Measurements from ENCODE around the gene HGF.

Gene HGF

GRCh38 chr7:81669476-81670105 is 100.3 kb downstream of the HGF start:
- no peak overlapping the region for H3K4me2 ChIP-seq (ENCODE audit: low read depth, low read length, poor library complexity, severe bottlenecking)
- no peaks in the 10 kb centered on the region for H3K27me3 ChIP-seq (ENCODE audit: low read length)
- H3K36me3 ChIP-seq (ENCODE audit: low read length) = no peaks in the 10 kb centered on the region
- H3K79me2 ChIP-seq (ENCODE audit: insufficient read depth, low read length) = no peaks in the 10 kb centered on the region
- H3F3A ChIP-seq (ENCODE audit: insufficient read depth) = no peaks in the 10 kb centered on the region
- H3K4me3 ChIP-seq (ENCODE audit: insufficient read depth, low read length, poor library complexity, severe bottlenecking) = no peak overlapping the region
- no peaks in the 10 kb centered on the region for H3K9me3 ChIP-seq (ENCODE audit: insufficient read depth, low read length)
- no peak overlapping the region for H3K27ac ChIP-seq (ENCODE audit: low read depth, low read length)
- H3K9me2 ChIP-seq (replicated peaks; ENCODE audit: insufficient read depth, low read length) = no peaks in the 10 kb centered on the region
- H4K20me1 ChIP-seq (ENCODE audit: low read depth, low read length) = no peaks in the 10 kb centered on the region
- H2AFZ ChIP-seq (ENCODE audit: low read depth, low read length, severe bottlenecking) = no peak overlapping the region
- H3K9ac ChIP-seq (ENCODE audit: low read length) = no peak overlapping the region
- TF ChIP-seq CTCF (IDR thresholded peaks at IDR 0.05; ENCODE audit: insufficient read depth, low read length, poor library complexity, severe bottlenecking) (no peak), EZH2phosphoT487 (conservative IDR thresholded peaks at IDR 0.05; ENCODE audit: low read length) (no peak)

- H3K9me2 ChIP-seq (replicated peaks; ENCODE audit: insufficient read depth, low read length) = no peaks in the 10 kb centered on the region
- H3K9ac ChIP-seq (ENCODE audit: low read length) = no peak overlapping the region
- no peaks in the 10 kb centered on the region for H3K36me3 ChIP-seq (ENCODE audit: low read length)
- H3K4me3 ChIP-seq (ENCODE audit: insufficient read depth, low read length, poor library complexity, severe bottlenecking) = no peak overlapping the region
- H3K4me2 ChIP-seq (ENCODE audit: low read depth, low read length, poor library complexity, severe bottlenecking) = no peak overlapping the region
- no peaks in the 10 kb centered on the region for H3K79me2 ChIP-seq (ENCODE audit: insufficient read depth, low read length)
- no peaks in the 10 kb centered on the region for H4K20me1 ChIP-seq (ENCODE audit: low read depth, low read length)
- no peaks in the 10 kb centered on the region for H3F3A ChIP-seq (ENCODE audit: insufficient read depth)
- no peaks in the 10 kb centered on the region for H3K27me3 ChIP-seq (ENCODE audit: low read length)
- no peak overlapping the region for H2AFZ ChIP-seq (ENCODE audit: low read depth, low read length, severe bottlenecking)
- H3K9me3 ChIP-seq (ENCODE audit: insufficient read depth, low read length) = no peaks in the 10 kb centered on the region
- no peak overlapping the region for H3K27ac ChIP-seq (ENCODE audit: low read depth, low read length)
- no peak for TF ChIP-seq EZH2phosphoT487 (conservative IDR thresholded peaks at IDR 0.05; ENCODE audit: low read length)
- no peak for TF ChIP-seq CTCF (IDR thresholded peaks at IDR 0.05; ENCODE audit: insufficient read depth, low read length, poor library complexity, severe bottlenecking)
Measured at GRCh38 chr7:81666209-81666608, 103.6 kb downstream of the HGF start.

GRCh38 chr7:81665236-81665635 is 104.6 kb downstream of the HGF start:
- Histone ChIP-seq H2AFZ (ENCODE audit: low read depth, low read length, severe bottlenecking) (no peak overlapping the region), H3F3A (ENCODE audit: insufficient read depth) (no peaks in the 10 kb centered on the region), H3K27ac (ENCODE audit: low read depth, low read length) (no peak overlapping the region), H3K4me3 (ENCODE audit: insufficient read depth, low read length, poor library complexity, severe bottlenecking) (no peak overlapping the region), H3K79me2 (ENCODE audit: insufficient read depth, low read length) (no peaks in the 10 kb centered on the region), H3K27me3 (ENCODE audit: low read length) (no peaks in the 10 kb centered on the region), H3K9me3 (ENCODE audit: insufficient read depth, low read length) (no peaks in the 10 kb centered on the region), H4K20me1 (ENCODE audit: low read depth, low read length) (no peaks in the 10 kb centered on the region), H3K9me2 (replicated peaks; ENCODE audit: insufficient read depth, low read length) (no peaks in the 10 kb centered on the region), H3K9ac (ENCODE audit: low read length) (no peak overlapping the region), H3K36me3 (ENCODE audit: low read length) (no peaks in the 10 kb centered on the region), H3K4me2 (ENCODE audit: low read depth, low read length, poor library complexity, severe bottlenecking) (no peak overlapping the region)
- no peak for TF ChIP-seq EZH2phosphoT487 (conservative IDR thresholded peaks at IDR 0.05; ENCODE audit: low read length)
- TF ChIP-seq CTCF (IDR thresholded peaks at IDR 0.05; ENCODE audit: insufficient read depth, low read length, poor library complexity, severe bottlenecking) = no peak
